ENCODE measurements around the gene SPARC.
A peak's percentile ranks its signal among the peaks of the same experiment; 100 is the strongest.
"Not testable (repeated sequence)": the region's sequence is repeated elsewhere in the genome, so short reads cannot be mapped to it uniquely, and the experiment has no call there.

Gene SPARC

GRCh38 chr5:151730381-151730780, 43.7 kb upstream of the SPARC start:
- no peak overlapping the region for H3K9ac ChIP-seq (ENCODE audit: low read length)
- no peak overlapping the region for H2BK5ac ChIP-seq (ENCODE audit: low read depth, low read length, poor library complexity)
- H3K79me2 ChIP-seq (ENCODE audit: control insufficient read depth, insufficient read depth, low read length, poor library complexity) = no peaks in the 10 kb centered on the region
- H3K4me2 ChIP-seq (ENCODE audit: low read length) = no peak overlapping the region
- H4K8ac ChIP-seq (ENCODE audit: low read depth, low read length) = no peak overlapping the region
- H3K18ac ChIP-seq (ENCODE audit: low read length) = no peak overlapping the region
- WGBS (ENCODE audit: extremely low coverage, insufficient coverage, insufficient read length) = no CpG with 5 or more reads among the region's 7 CpGs
- H4K12ac ChIP-seq (ENCODE audit: low read depth, low read length) = no peak overlapping the region
- no peak for DNase-seq
- no peak overlapping the region for H2BK120ac ChIP-seq (ENCODE audit: insufficient read depth, low read length, poor library complexity)
- H3K4ac ChIP-seq (ENCODE audit: low read depth, low read length) = no peak overlapping the region
- no peak overlapping the region for H3K14ac ChIP-seq (ENCODE audit: low read length)
- peaks cover 5% of the 10 kb centered on the region for H3K79me1 ChIP-seq (ENCODE audit: low read length)
- H3K23ac ChIP-seq (ENCODE audit: low read length) = no peak overlapping the region
- H3K36me3 ChIP-seq (ENCODE audit: control insufficient read depth in 1 of 2, insufficient read depth in 2 of 2, low read length in 2 of 2) = peaks cover 0 to 2% of the 10 kb centered on the region in 2 experiments
- H2AFZ ChIP-seq (ENCODE audit: insufficient read depth, low read length, poor library complexity) = no peak overlapping the region
- H4K91ac ChIP-seq (ENCODE audit: low read depth, low read length) = no peak overlapping the region
- no peaks in the 10 kb centered on the region for H3K27me3 ChIP-seq (ENCODE audit: insufficient read depth, low read length)
- no peak overlapping the region for H2BK12ac ChIP-seq (ENCODE audit: low read length)
- H3K9me3 ChIP-seq (ENCODE audit: insufficient read depth, low read depth, low read length) = no peaks in the 10 kb centered on the region
- no peak overlapping the region for H2AK5ac ChIP-seq (ENCODE audit: low read length)
- peaks cover 0 to 2% of the 10 kb centered on the region in 2 experiments for H3K4me1 ChIP-seq (ENCODE audit: control insufficient read depth in 1 of 2, insufficient read depth in 2 of 2, low read length in 2 of 2)
- H3K4me3 ChIP-seq (ENCODE audit: low read depth, low read length) = no peak overlapping the region
- no peak overlapping the region for H3K27ac ChIP-seq (ENCODE audit: low read depth, low read length)

- H2BK5ac ChIP-seq (ENCODE audit: low read depth, low read length, poor library complexity); H3K4ac ChIP-seq (ENCODE audit: low read depth, low read length); H3K14ac ChIP-seq (ENCODE audit: low read length); H4K8ac ChIP-seq (ENCODE audit: low read depth, low read length); H3K4me3 ChIP-seq (ENCODE audit: low read depth, low read length); H2BK120ac ChIP-seq (ENCODE audit: insufficient read depth, low read length, poor library complexity); H2AK5ac ChIP-seq (ENCODE audit: low read length); H4K12ac ChIP-seq (ENCODE audit: low read depth, low read length); H3K4me2 ChIP-seq (ENCODE audit: low read length); H3K9ac ChIP-seq (ENCODE audit: low read length); H3K27me3 ChIP-seq (ENCODE audit: insufficient read depth, low read length); H4K91ac ChIP-seq (ENCODE audit: low read depth, low read length); H3K79me2 ChIP-seq (ENCODE audit: control insufficient read depth, insufficient read depth, low read length, poor library complexity); H2AFZ ChIP-seq (ENCODE audit: insufficient read depth, low read length, poor library complexity); H3K9me3 ChIP-seq (ENCODE audit: insufficient read depth, low read depth, low read length); H3K79me1 ChIP-seq (ENCODE audit: low read length); H3K4me1 ChIP-seq (ENCODE audit: control insufficient read depth in 1 of 2, insufficient read depth in 2 of 2, low read length in 2 of 2); H3K36me3 ChIP-seq (ENCODE audit: control insufficient read depth in 1 of 2, insufficient read depth in 2 of 2, low read length in 2 of 2); H3K18ac ChIP-seq (ENCODE audit: low read length); H3K23ac ChIP-seq (ENCODE audit: low read length); H2BK12ac ChIP-seq (ENCODE audit: low read length): not testable (repeated sequence)
- peak; percentile 88 to 96 for DNase-seq
- peak overlapping the region; percentile 47 for H3K27ac ChIP-seq (ENCODE audit: low read depth, low read length)
- WGBS (ENCODE audit: extremely low coverage, insufficient coverage, insufficient read length) = no CpG with 5 or more reads among the region's 5 CpGs
Measured at GRCh38 chr5:151729597-151729996, 42.9 kb upstream of the SPARC start.

- Histone ChIP-seq H4K8ac (ENCODE audit: low read depth, low read length) (no peak overlapping the region), H3K14ac (ENCODE audit: low read length) (no peak overlapping the region), H2BK120ac (ENCODE audit: insufficient read depth, low read length, poor library complexity) (peak overlapping the region; percentile 19), H2BK12ac (ENCODE audit: low read length) (peak overlapping the region; percentile 68), H2AK5ac (ENCODE audit: low read length) (peak overlapping the region; percentile 74), H3K18ac (ENCODE audit: low read length) (no peak overlapping the region), H2BK5ac (ENCODE audit: low read depth, low read length, poor library complexity) (no peak overlapping the region), H3K23ac (ENCODE audit: low read length) (no peak overlapping the region), H3K36me3 (ENCODE audit: control insufficient read depth in 1 of 2, insufficient read depth in 2 of 2, low read length in 2 of 2) (peaks cover 0 to 2% of the 10 kb centered on the region in 2 experiments), H3K79me1 (ENCODE audit: low read length) (peaks cover 8% of the 10 kb centered on the region), H4K12ac (ENCODE audit: low read depth, low read length) (no peak overlapping the region), H3K4me3 (ENCODE audit: low read depth, low read length) (no peak overlapping the region), H3K4me2 (ENCODE audit: low read length) (no peak overlapping the region), H3K4ac (ENCODE audit: low read depth, low read length) (no peak overlapping the region), H3K27ac (ENCODE audit: low read depth, low read length) (no peak overlapping the region), H3K4me1 (ENCODE audit: control insufficient read depth in 1 of 2, insufficient read depth in 2 of 2, low read length in 2 of 2) (peaks cover 0 to 2% of the 10 kb centered on the region in 2 experiments), H2AFZ (ENCODE audit: insufficient read depth, low read length, poor library complexity) (no peak overlapping the region), H3K27me3 (ENCODE audit: insufficient read depth, low read length) (no peaks in the 10 kb centered on the region), H3K9ac (ENCODE audit: low read length) (no peak overlapping the region), H3K9me3 (ENCODE audit: insufficient read depth, low read depth, low read length) (no peaks in the 10 kb centered on the region), H3K79me2 (ENCODE audit: control insufficient read depth, insufficient read depth, low read length, poor library complexity) (no peaks in the 10 kb centered on the region), H4K91ac (ENCODE audit: low read depth, low read length) (no peak overlapping the region)
- DNase-seq = no peak
- WGBS (ENCODE audit: extremely low coverage, insufficient coverage, insufficient read length) = no CpG with 5 or more reads among the region's 2 CpGs
Measured at GRCh38 chr5:151724360-151724759, 37.6 kb upstream of the SPARC start.

- Histone ChIP-seq H3K4me3 (ENCODE audit: low read depth, low read length) (no peak overlapping the region), H3K4ac (ENCODE audit: low read depth, low read length) (no peak overlapping the region), H2AK5ac (ENCODE audit: low read length) (no peak overlapping the region), H3K36me3 (ENCODE audit: control insufficient read depth in 1 of 2, insufficient read depth in 2 of 2, low read length in 2 of 2) (no peaks in the 10 kb centered on the region), H3K27me3 (ENCODE audit: insufficient read depth, low read length) (no peaks in the 10 kb centered on the region), H4K91ac (ENCODE audit: low read depth, low read length) (no peak overlapping the region), H2BK5ac (ENCODE audit: low read depth, low read length, poor library complexity) (no peak overlapping the region), H3K79me2 (ENCODE audit: control insufficient read depth, insufficient read depth, low read length, poor library complexity) (no peaks in the 10 kb centered on the region), H3K27ac (ENCODE audit: low read depth, low read length) (no peak overlapping the region), H4K12ac (ENCODE audit: low read depth, low read length) (no peak overlapping the region), H4K8ac (ENCODE audit: low read depth, low read length) (no peak overlapping the region), H3K23ac (ENCODE audit: low read length) (no peak overlapping the region), H3K4me2 (ENCODE audit: low read length) (no peak overlapping the region), H3K18ac (ENCODE audit: low read length) (no peak overlapping the region), H3K9me3 (ENCODE audit: insufficient read depth, low read depth, low read length) (no peaks in the 10 kb centered on the region), H2AFZ (ENCODE audit: insufficient read depth, low read length, poor library complexity) (no peak overlapping the region), H3K4me1 (ENCODE audit: control insufficient read depth in 1 of 2, insufficient read depth in 2 of 2, low read length in 2 of 2) (peaks cover 6 to 16% of the 10 kb centered on the region in 2 experiments), H3K79me1 (ENCODE audit: low read length) (peaks cover 7% of the 10 kb centered on the region), H3K14ac (ENCODE audit: low read length) (no peak overlapping the region), H2BK120ac (ENCODE audit: insufficient read depth, low read length, poor library complexity) (no peak overlapping the region), H2BK12ac (ENCODE audit: low read length) (no peak overlapping the region), H3K9ac (ENCODE audit: low read length) (no peak overlapping the region)
- DNase-seq = no peak
Measured at GRCh38 chr5:151722546-151722945, 35.8 kb upstream of the SPARC start.

Measured in trophoblast cell (in vitro differentiated cells and primary cell).